ENCODE results near the gene CRACDL.

Gene CRACDL

GRCh38 chr2:98746426-98746825, 189.6 kb downstream of the CRACDL start:
- TF ChIP-seq CTCF (IDR thresholded peaks at IDR 0.05; ENCODE audit: insufficient read depth, low read length, poor library complexity, severe bottlenecking) (no peak), EZH2phosphoT487 (conservative IDR thresholded peaks at IDR 0.05; ENCODE audit: low read length) (no peak)
- Histone ChIP-seq H3K27ac (ENCODE audit: low read depth, low read length) (no peak overlapping the region), H4K20me1 (ENCODE audit: low read depth, low read length) (no peaks in the 10 kb centered on the region), H3K9ac (ENCODE audit: low read length) (no peak overlapping the region), H3K79me2 (ENCODE audit: insufficient read depth, low read length) (no peaks in the 10 kb centered on the region), H3K9me2 (replicated peaks; ENCODE audit: insufficient read depth, low read length) (no peaks in the 10 kb centered on the region), H3K9me3 (ENCODE audit: insufficient read depth, low read length) (no peaks in the 10 kb centered on the region), H3K4me2 (ENCODE audit: low read depth, low read length, poor library complexity, severe bottlenecking) (no peak overlapping the region), H3K36me3 (ENCODE audit: low read length) (no peaks in the 10 kb centered on the region), H3K27me3 (ENCODE audit: low read length) (no peaks in the 10 kb centered on the region), H2AFZ (ENCODE audit: low read depth, low read length, severe bottlenecking) (no peak overlapping the region), H3F3A (ENCODE audit: insufficient read depth) (no peaks in the 10 kb centered on the region), H3K4me3 (ENCODE audit: insufficient read depth, low read length, poor library complexity, severe bottlenecking) (no peak overlapping the region)

DNA sequence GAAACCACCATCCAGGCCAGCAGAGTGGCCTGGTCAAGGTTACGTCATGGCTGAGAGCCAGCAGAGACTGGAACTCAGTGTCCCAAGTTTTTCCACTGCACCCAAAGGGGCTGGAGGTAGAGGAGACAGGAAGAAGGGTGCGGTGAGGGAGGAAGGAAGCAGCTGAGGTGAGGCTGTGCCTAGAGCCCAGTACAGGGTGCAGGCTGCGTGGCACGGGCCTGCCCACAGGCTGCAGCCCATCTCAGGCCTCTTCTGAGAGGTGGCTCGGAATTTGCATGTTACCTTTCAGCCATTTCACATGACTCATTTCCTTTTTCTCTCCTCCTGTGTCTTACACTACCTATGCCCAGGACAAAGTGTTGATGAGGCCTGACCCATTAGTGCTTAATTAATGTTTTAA, 191.4 kb downstream of the CRACDL start:
- no peaks in the 10 kb centered on the region for H3K36me3 ChIP-seq (ENCODE audit: low read length)
- no peak overlapping the region for H2AFZ ChIP-seq (ENCODE audit: low read depth, low read length, severe bottlenecking)
- H3K4me2 ChIP-seq (ENCODE audit: low read depth, low read length, poor library complexity, severe bottlenecking) = no peak overlapping the region
- no peak overlapping the region for H3K4me3 ChIP-seq (ENCODE audit: insufficient read depth, low read length, poor library complexity, severe bottlenecking)
- H3K79me2 ChIP-seq (ENCODE audit: insufficient read depth, low read length) = no peaks in the 10 kb centered on the region
- no peak overlapping the region for H3K9ac ChIP-seq (ENCODE audit: low read length)
- H3K27ac ChIP-seq (ENCODE audit: low read depth, low read length) = no peak overlapping the region
- no peaks in the 10 kb centered on the region for H3K9me3 ChIP-seq (ENCODE audit: insufficient read depth, low read length)
- H3F3A ChIP-seq (ENCODE audit: insufficient read depth) = no peaks in the 10 kb centered on the region
- no peak for TF ChIP-seq EZH2phosphoT487 (conservative IDR thresholded peaks at IDR 0.05; ENCODE audit: low read length)
- no peak for TF ChIP-seq CTCF (IDR thresholded peaks at IDR 0.05; ENCODE audit: insufficient read depth, low read length, poor library complexity, severe bottlenecking)
- no peaks in the 10 kb centered on the region for H3K27me3 ChIP-seq (ENCODE audit: low read length)
- H4K20me1 ChIP-seq (ENCODE audit: low read depth, low read length) = no peaks in the 10 kb centered on the region
- no peaks in the 10 kb centered on the region for H3K9me2 ChIP-seq (replicated peaks; ENCODE audit: insufficient read depth, low read length)
